H9 (cell line): ENCODE results near the gene NPAS1. TPM values are rescaled to one million over a fixed set of nuclear protein-coding genes. Genes with fewer than 3 reads are reported as not detected.

Source experiments
- DNase-seq: peaks from one replicate; pipeline ENCODE4 v3.0.0-alpha.2; 2017
- H2AFZ ChIP-seq: one replicate; pipeline ENCODE4 v1.6.1; 2013; ENCODE audit warnings: mild to moderate bottlenecking, low read length, control low read depth, moderate library complexity
- H2AK5ac ChIP-seq: 2 replicates; pipeline ENCODE4 v1.6.1; 2013; ENCODE audit warnings: low read length, control low read depth, mixed read lengths; ENCODE audit not compliant: insufficient read length
- H2BK120ac ChIP-seq: one replicate; pipeline ENCODE4 v1.6.1; 2013; ENCODE audit warnings: low read depth, mild to moderate bottlenecking, low read length, control low read depth, inconsistent platforms; ENCODE audit not compliant: poor library complexity, severe bottlenecking
- H2BK12ac ChIP-seq: 2 replicates; pipeline ENCODE4 v1.6.1; 2013; ENCODE audit warnings: low read length, control low read depth, mixed read lengths, low read depth; ENCODE audit not compliant: insufficient read length
- H2BK15ac ChIP-seq: 2 replicates; pipeline ENCODE4 v1.6.1; 2013; ENCODE audit warnings: low read depth, low read length, control low read depth
- H2BK20ac ChIP-seq: one replicate; pipeline ENCODE4 v1.6.1; 2013; ENCODE audit warnings: low read depth, mild to moderate bottlenecking, low read length, control low read depth, inconsistent platforms; ENCODE audit not compliant: poor library complexity, severe bottlenecking
- H2BK5ac ChIP-seq: 2 replicates; pipeline ENCODE4 v1.6.1; 2013; ENCODE audit warnings: low read length, control low read depth, mixed read lengths; ENCODE audit not compliant: insufficient read length
- H3K14ac ChIP-seq: 2 replicates; pipeline ENCODE4 v1.6.1; 2013; ENCODE audit warnings: low read length, control low read depth; ENCODE audit not compliant: insufficient read depth
- H3K18ac ChIP-seq: 2 replicates; pipeline ENCODE4 v1.6.1; 2013; ENCODE audit warnings: low read depth, mild to moderate bottlenecking, mixed read lengths, low read length, control low read depth; ENCODE audit not compliant: insufficient read length
- H3K23ac ChIP-seq: 2 replicates; pipeline ENCODE4 v1.6.1; 2013; ENCODE audit warnings: low read length, control low read depth, mixed read lengths, low read depth; ENCODE audit not compliant: insufficient read length
- H3K23me2 ChIP-seq: 2 replicates; pipeline ENCODE4 v1.6.1; 2013; ENCODE audit warnings: low read depth, mild to moderate bottlenecking, mixed read lengths, low read length, control low read depth; ENCODE audit not compliant: insufficient read length, poor library complexity, severe bottlenecking
- H3K27ac ChIP-seq: 2 replicates; pipeline ENCODE4 v1.5.1; 2013; ENCODE audit warnings: low read length, control low read depth, mixed read lengths, low read depth; ENCODE audit not compliant: insufficient read length
- H3K27me3 ChIP-seq: 2 replicates; pipeline ENCODE4 v1.6.1; 2013; ENCODE audit warnings: low read length, control low read depth, inconsistent platforms; ENCODE audit not compliant: insufficient read depth
- H3K4ac ChIP-seq: 2 replicates; pipeline ENCODE4 v1.6.1; 2013; ENCODE audit warnings: low read depth, mild to moderate bottlenecking, control low read depth, inconsistent platforms, low read length, moderate library complexity
- H3K4me1 ChIP-seq: 2 replicates; pipeline ENCODE4 v1.6.1; 2013; ENCODE audit warnings: low read length, control low read depth, inconsistent platforms; ENCODE audit not compliant: insufficient read depth
- H3K4me2 ChIP-seq: 2 replicates; pipeline ENCODE4 v1.6.1; 2013; ENCODE audit warnings: low read length, control low read depth, mixed read lengths; ENCODE audit not compliant: insufficient read length, insufficient read depth
- H3K56ac ChIP-seq: 2 replicates; pipeline ENCODE4 v1.6.1; 2013; ENCODE audit warnings: low read depth, mild to moderate bottlenecking, mixed read lengths, low read length, control low read depth; ENCODE audit not compliant: insufficient read length
- H3K79me1 ChIP-seq: 2 replicates; pipeline ENCODE4 v1.6.1; 2013; ENCODE audit warnings: low read depth, mild to moderate bottlenecking, moderate library complexity, low read length, control low read depth, inconsistent platforms; ENCODE audit not compliant: insufficient read depth, poor library complexity, severe bottlenecking
- H3K79me2 ChIP-seq: 2 replicates; pipeline ENCODE4 v1.6.1; 2013; ENCODE audit warnings: low read length, control low read depth, inconsistent platforms; ENCODE audit not compliant: insufficient read depth
- H3K9ac ChIP-seq: 2 replicates; pipeline ENCODE4 v1.6.1; 2013; ENCODE audit warnings: low read length, control low read depth, mixed read lengths; ENCODE audit not compliant: insufficient read length; ENCODE audit errors: extremely low read depth
- H3K9me3 ChIP-seq: one replicate; pipeline ENCODE4 v1.6.1; 2013; ENCODE audit warnings: low read depth, low read length, inconsistent platforms; ENCODE audit not compliant: control insufficient read depth
- H3T11ph ChIP-seq: one replicate; pipeline ENCODE4 v1.6.1; 2013; ENCODE audit warnings: mild to moderate bottlenecking, low read length, control low read depth, inconsistent platforms
- H4K20me1 ChIP-seq: one replicate; pipeline ENCODE4 v1.6.1; 2013; ENCODE audit not compliant: control insufficient read depth, insufficient read length, insufficient read depth
- H4K5ac ChIP-seq: 2 replicates; pipeline ENCODE4 v1.6.1; 2013; ENCODE audit warnings: low read depth, mild to moderate bottlenecking, mixed read lengths, low read length, control low read depth; ENCODE audit not compliant: insufficient read length
- H4K8ac ChIP-seq: replicated peaks from 2 replicates; pipeline ENCODE4 v1.6.1; 2013; ENCODE audit warnings: low read length, control low read depth, mixed read lengths, low read depth; ENCODE audit not compliant: insufficient read length
- H4K91ac ChIP-seq: 2 replicates; pipeline ENCODE4 v1.6.1; 2013; ENCODE audit warnings: low read depth, mild to moderate bottlenecking, moderate library complexity, mixed read lengths, low read length, control low read depth; ENCODE audit not compliant: insufficient read length
- H3K27ac Mint-ChIP-seq, 3 experiments: 2 replicates in 2 of 3; 3 replicates in 1 of 3; pipeline ENCODE4 v1.8.0; 2020 to 2021; ENCODE audit warnings: mixed read lengths in 3 of 3, mild to moderate bottlenecking in 1 of 3, moderate library complexity in 1 of 3
- H3K27me3 Mint-ChIP-seq: 2 replicates; pipeline ENCODE4 v1.8.0; 2021; ENCODE audit warnings: low read depth, mild to moderate bottlenecking, moderate library complexity, mixed read lengths
- H3K36me3 Mint-ChIP-seq, 3 experiments: 2 replicates in 2 of 3; 3 replicates in 1 of 3; pipeline ENCODE4 v1.8.0; 2020 to 2021; ENCODE audit warnings: low read depth in 3 of 3, mixed read lengths in 3 of 3; ENCODE audit not compliant: insufficient read depth in 1 of 3
- H3K4me1 Mint-ChIP-seq, 2 experiments: 2 replicates each; pipeline ENCODE4 v1.8.0; 2020; ENCODE audit warnings: mixed read lengths in 2 of 2
- H3K4me3 Mint-ChIP-seq, 2 experiments: 2 replicates in 1 of 2; 3 replicates in 1 of 2; pipeline ENCODE4 v1.8.0; 2020 to 2021; ENCODE audit warnings: mild to moderate bottlenecking in 2 of 2, mixed read lengths in 2 of 2, moderate library complexity in 1 of 2
- H3K9me3 Mint-ChIP-seq, 2 experiments: 2 replicates in 1 of 2; 3 replicates in 1 of 2; pipeline ENCODE4 v1.8.0; 2020; ENCODE audit warnings: mild to moderate bottlenecking in 2 of 2, mixed read lengths in 2 of 2, moderate library complexity in 1 of 2
- CTCF ChIP-seq: fragments of 200-600 bp; sonication (generic); conservative IDR thresholded peaks from 3 replicates; pipeline ENCODE4 v1.8.0; 2021; ENCODE audit warnings: antibody characterized with exemption, mild to moderate bottlenecking
- WGBS: extraction: QIAGEN DNeasy Blood & Tissue Kit; methylation state at CpG from one replicate; pipeline ENCODE4 v1.1.7; 2013; ENCODE audit warnings: missing lambda C conversion rate, low lambda C conversion rate, mixed read lengths; ENCODE audit not compliant: insufficient read length; ENCODE audit errors: extremely low coverage; 5-methylcytosine and 5-hydroxymethylcytosine counted together
- total RNA-seq: library from RNA; stranded (reverse); gene quantifications from 2 replicates; pipeline ENCODE4 v1.2.1, GENCODE V29; 2021

The NPAS1 gene
- total RNA-seq, 1 experiment from 2014 or later = 17.8 TPM

- no peak overlapping the region for H3K56ac ChIP-seq
- no peak overlapping the region for H4K91ac ChIP-seq
- H3K4me1 Mint-ChIP-seq = peaks cover 0 to 3% of the 10 kb centered on the region in 2 experiments; a peak in 2 of 4 replicates
- no peaks in the 10 kb centered on the region for H3K27me3 Mint-ChIP-seq
- no peak overlapping the region for H2AK5ac ChIP-seq
- peaks cover 37 to 79% (median 75%) of the 10 kb centered on the region in 3 experiments; a peak in 6 of 7 replicates for H3K36me3 Mint-ChIP-seq
- H3K79me2 ChIP-seq = no peaks in the 10 kb centered on the region
- H3K9me3 ChIP-seq = no peaks in the 10 kb centered on the region
- no peaks in the 10 kb centered on the region for H3K79me1 ChIP-seq
- H2BK5ac ChIP-seq = no peak overlapping the region
- no peak overlapping the region for H2AFZ ChIP-seq
- H3K9ac ChIP-seq = no peak overlapping the region
- H3K27ac Mint-ChIP-seq = peak overlapping the region in 1 of 3 experiments; percentile 48; a peak in 1 of 7 replicates
- no peaks in the 10 kb centered on the region for H3K23me2 ChIP-seq
- no peak for DNase-seq
- H3K4me1 ChIP-seq = no peaks in the 10 kb centered on the region
- H2BK12ac ChIP-seq = no peak overlapping the region
- no peak overlapping the region for H3K23ac ChIP-seq
- H2BK15ac ChIP-seq = no peak overlapping the region
- H3K4ac ChIP-seq = no peak overlapping the region
- TF ChIP-seq CTCF = no peak
- no CpG with 5 or more reads among the region's 10 CpGs for WGBS
- no peak overlapping the region for H3K4me3 Mint-ChIP-seq
- no peak overlapping the region for H3T11ph ChIP-seq
- no peaks in the 10 kb centered on the region for H4K20me1 ChIP-seq
- H4K5ac ChIP-seq = no peak overlapping the region
- no peak overlapping the region for H3K14ac ChIP-seq
- no peak overlapping the region for H4K8ac ChIP-seq
- no peaks in the 10 kb centered on the region for H3K9me3 Mint-ChIP-seq
- no peak overlapping the region for H3K18ac ChIP-seq
- H2BK20ac ChIP-seq = no peak overlapping the region
- no peak overlapping the region for H3K4me2 ChIP-seq
- no peak overlapping the region for H2BK120ac ChIP-seq
- H3K27ac ChIP-seq = no peak overlapping the region
- H3K27me3 ChIP-seq = no peaks in the 10 kb centered on the region
These were observed 53.9 kb downstream of the NPAS1 start for GRCh38 chr19:47073574-47073973.
